ENCODE results near the gene MMP2.

GRCh38 chr16:55473587-55473986 is 5.4 kb upstream of the MMP2 start:
- TF ChIP-seq, protein P1, sequence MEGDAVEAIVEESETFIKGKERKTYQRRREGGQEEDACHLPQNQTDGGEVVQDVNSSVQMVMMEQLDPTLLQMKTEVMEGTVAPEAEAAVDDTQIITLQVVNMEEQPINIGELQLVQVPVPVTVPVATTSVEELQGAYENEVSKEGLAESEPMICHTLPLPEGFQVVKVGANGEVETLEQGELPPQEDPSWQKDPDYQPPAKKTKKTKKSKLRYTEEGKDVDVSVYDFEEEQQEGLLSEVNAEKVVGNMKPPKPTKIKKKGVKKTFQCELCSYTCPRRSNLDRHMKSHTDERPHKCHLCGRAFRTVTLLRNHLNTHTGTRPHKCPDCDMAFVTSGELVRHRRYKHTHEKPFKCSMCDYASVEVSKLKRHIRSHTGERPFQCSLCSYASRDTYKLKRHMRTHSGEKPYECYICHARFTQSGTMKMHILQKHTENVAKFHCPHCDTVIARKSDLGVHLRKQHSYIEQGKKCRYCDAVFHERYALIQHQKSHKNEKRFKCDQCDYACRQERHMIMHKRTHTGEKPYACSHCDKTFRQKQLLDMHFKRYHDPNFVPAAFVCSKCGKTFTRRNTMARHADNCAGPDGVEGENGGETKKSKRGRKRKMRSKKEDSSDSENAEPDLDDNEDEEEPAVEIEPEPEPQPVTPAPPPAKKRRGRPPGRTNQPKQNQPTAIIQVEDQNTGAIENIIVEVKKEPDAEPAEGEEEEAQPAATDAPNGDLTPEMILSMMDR (IDR thresholded peaks at IDR 0.05): no peak
- no peak for TF ChIP-seq POLR2A (IDR thresholded peaks at IDR 0.05)

Data from Peyer's patch (tissue), 4 donors.